Muscle of leg (tissue), 11 donors: ENCODE results near the gene ITGA11. TPM values are rescaled to one million over a fixed set of nuclear protein-coding genes. Genes with fewer than 3 reads are reported as not detected.

Source experiments
- DNase-seq: peaks from one replicate; pipeline ENCODE4 v3.0.0; 2013
- H3K27ac ChIP-seq: one replicate; pipeline ENCODE4 v1.5.1; 2013; ENCODE audit warnings: mild to moderate bottlenecking, low read length, control low read depth
- H3K27me3 ChIP-seq: one replicate; pipeline ENCODE4 v1.6.1; 2013; ENCODE audit warnings: low read length; ENCODE audit not compliant: control insufficient read depth, insufficient read depth
- H3K36me3 ChIP-seq: one replicate; pipeline ENCODE4 v1.6.1; 2013; ENCODE audit warnings: low read length; ENCODE audit not compliant: control insufficient read depth, insufficient read depth
- H3K4me1 ChIP-seq: one replicate; pipeline ENCODE4 v1.6.1; 2013; ENCODE audit warnings: low read length; ENCODE audit not compliant: control insufficient read depth, insufficient read depth
- H3K4me3 ChIP-seq: one replicate; pipeline ENCODE4 v1.5.1; 2013; ENCODE audit warnings: low read length, control low read depth
- H3K9me3 ChIP-seq: replicated peaks from 2 replicates; pipeline ENCODE4 v1.6.1; 2013; ENCODE audit warnings: low read depth, low read length; ENCODE audit not compliant: control insufficient read depth
- WGBS: methylation state at CpG from one replicate; pipeline ENCODE4 v1.1.5; 2013; ENCODE audit warnings: missing lambda C conversion rate; ENCODE audit not compliant: insufficient coverage; 5-methylcytosine and 5-hydroxymethylcytosine counted together
- polyA plus RNA-seq, 8 donors: library from polyadenylated mRNA; unstranded; fragments of 120-200 nt; gene quantifications; one replicate each; pipeline versions ENCODE4 v1.2.1 to v1.2.3, GENCODE V29; 2013; ENCODE audit warnings: inconsistent platforms in 1 of 8, low replicate concordance in 1 of 8; ENCODE audit not compliant: insufficient read length in 8 of 8, insufficient read depth in 1 of 8
- total RNA-seq: library from RNA; stranded (reverse); fragments of 120-200 nt; gene quantifications from one replicate; pipeline ENCODE4 v1.2.4, GENCODE V29; 2013

The ITGA11 gene
- total and polyA plus RNA-seq, 9 donors = 1.8 to 17.9 (median 5.5) TPM

GRCh38 chr15:68418611-68419161 is 13.3 kb downstream of the ITGA11 start:
- Histone ChIP-seq H3K36me3 (no peaks in the 10 kb centered on the region), H3K9me3 (no peaks in the 10 kb centered on the region), H3K27ac (peak overlapping the region; percentile 55), H3K4me3 (no peak overlapping the region), H3K27me3 (no peaks in the 10 kb centered on the region), H3K4me1 (peaks cover 16% of the 10 kb centered on the region)
- WGBS = 17% methylated on average over 5 of the region's 6 CpGs
- DNase-seq = peak; percentile 83

- no peaks in the 10 kb centered on the region for H3K9me3 ChIP-seq
- peak; percentile 34 for DNase-seq
- H3K27me3 ChIP-seq = no peaks in the 10 kb centered on the region
- H3K4me1 ChIP-seq = peaks cover 21% of the 10 kb centered on the region
- H3K27ac ChIP-seq = no peak overlapping the region
- no peak overlapping the region for H3K4me3 ChIP-seq
- no peaks in the 10 kb centered on the region for H3K36me3 ChIP-seq
- no CpG with 5 or more reads among the region's 2 CpGs for WGBS
These were observed 14.1 kb downstream of the ITGA11 start for GRCh38 chr15:68417897-68418296.

- H3K9me3 ChIP-seq = no peaks in the 10 kb centered on the region
- no peaks in the 10 kb centered on the region for H3K27me3 ChIP-seq
- H3K4me3 ChIP-seq = no peak overlapping the region
- no peak overlapping the region for H3K27ac ChIP-seq
- no peak for DNase-seq
- 71% methylated on average over 3 of the region's 3 CpGs for WGBS
- H3K4me1 ChIP-seq = peaks cover 21% of the 10 kb centered on the region
- no peaks in the 10 kb centered on the region for H3K36me3 ChIP-seq
These were observed 14.9 kb downstream of the ITGA11 start for GRCh38 chr15:68417051-68417450.

DNA sequence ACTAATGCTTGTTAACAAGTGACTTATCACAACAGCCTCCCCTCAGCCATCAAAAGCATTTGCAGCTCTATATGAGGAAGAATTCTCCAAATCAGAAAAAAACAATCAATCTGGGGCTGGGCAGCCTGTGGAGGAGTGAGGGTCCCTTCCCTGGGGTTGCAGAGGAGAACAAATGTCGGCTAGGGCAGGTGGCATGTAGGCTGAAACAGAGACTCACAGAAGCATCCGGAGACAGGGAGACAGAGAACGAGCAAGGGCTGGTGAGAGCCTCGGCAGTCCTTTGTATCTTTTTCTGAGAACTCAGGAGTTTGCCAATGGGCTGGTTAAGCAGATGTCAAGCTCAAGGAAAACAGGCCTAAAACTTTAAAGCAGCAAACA is 15.8 kb downstream of the ITGA11 start:
- Histone ChIP-seq H3K36me3 (no peaks in the 10 kb centered on the region), H3K27me3 (no peaks in the 10 kb centered on the region), H3K27ac (no peak overlapping the region), H3K9me3 (no peaks in the 10 kb centered on the region), H3K4me1 (peaks cover 21% of the 10 kb centered on the region), H3K4me3 (no peak overlapping the region)
- no peak for DNase-seq
- WGBS = 69% methylated on average over 4 of the region's 4 CpGs

- no peaks in the 10 kb centered on the region for H3K9me3 ChIP-seq
- no peak overlapping the region for H3K4me3 ChIP-seq
- WGBS = 71% methylated on average over 4 of the region's 6 CpGs
- no peak overlapping the region for H3K27ac ChIP-seq
- peaks cover 21% of the 10 kb centered on the region for H3K4me1 ChIP-seq
- DNase-seq = no peak
- no peaks in the 10 kb centered on the region for H3K36me3 ChIP-seq
- no peaks in the 10 kb centered on the region for H3K27me3 ChIP-seq
These were observed 16.3 kb downstream of the ITGA11 start for GRCh38 chr15:68415501-68416157.

GRCh38 chr15:68415061-68415460 is 16.9 kb downstream of the ITGA11 start:
- H3K4me1 ChIP-seq = peaks cover 21% of the 10 kb centered on the region
- H3K9me3 ChIP-seq = no peaks in the 10 kb centered on the region
- 94% methylated on average over 3 of the region's 7 CpGs for WGBS
- H3K27me3 ChIP-seq = no peaks in the 10 kb centered on the region
- H3K27ac ChIP-seq = no peak overlapping the region
- no peak for DNase-seq
- no peak overlapping the region for H3K4me3 ChIP-seq
- H3K36me3 ChIP-seq = no peaks in the 10 kb centered on the region

DNA sequence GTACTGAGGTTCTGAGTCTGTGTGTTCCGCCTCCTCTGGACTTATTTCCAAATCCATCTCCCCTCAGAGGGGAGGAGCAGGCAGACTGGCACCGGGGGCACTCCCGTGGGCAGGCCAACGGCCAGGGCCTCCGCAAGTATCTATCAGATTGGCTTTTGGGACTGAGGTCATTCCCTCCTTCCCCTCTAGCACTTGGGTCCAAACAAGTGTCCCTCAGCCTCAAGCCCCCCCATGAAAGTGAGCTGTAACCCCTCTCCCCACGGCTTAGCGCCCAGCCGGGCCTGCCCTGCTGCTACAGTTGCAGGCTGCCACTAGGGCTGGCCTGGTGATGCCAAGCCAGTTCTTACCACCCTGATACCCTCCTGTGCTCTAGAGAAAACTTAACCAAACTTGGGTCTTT is 17.4 kb downstream of the ITGA11 start:
- H3K9me3 ChIP-seq = no peaks in the 10 kb centered on the region
- no peak overlapping the region for H3K27ac ChIP-seq
- peaks cover 21% of the 10 kb centered on the region for H3K4me1 ChIP-seq
- 93% methylated on average over 4 of the region's 8 CpGs for WGBS
- peaks cover 2% of the 10 kb centered on the region for H3K27me3 ChIP-seq
- no peaks in the 10 kb centered on the region for H3K36me3 ChIP-seq
- no peak for DNase-seq
- H3K4me3 ChIP-seq = no peak overlapping the region

GRCh38 chr15:68414206-68414555 is 17.8 kb downstream of the ITGA11 start:
- peaks cover 18% of the 10 kb centered on the region for H3K4me1 ChIP-seq
- no peaks in the 10 kb centered on the region for H3K9me3 ChIP-seq
- 100% methylated on average over 2 of the region's 3 CpGs for WGBS
- H3K4me3 ChIP-seq = no peak overlapping the region
- H3K27me3 ChIP-seq = peaks cover 2% of the 10 kb centered on the region
- no peak overlapping the region for H3K27ac ChIP-seq
- no peak for DNase-seq
- H3K36me3 ChIP-seq = no peaks in the 10 kb centered on the region

DNA sequence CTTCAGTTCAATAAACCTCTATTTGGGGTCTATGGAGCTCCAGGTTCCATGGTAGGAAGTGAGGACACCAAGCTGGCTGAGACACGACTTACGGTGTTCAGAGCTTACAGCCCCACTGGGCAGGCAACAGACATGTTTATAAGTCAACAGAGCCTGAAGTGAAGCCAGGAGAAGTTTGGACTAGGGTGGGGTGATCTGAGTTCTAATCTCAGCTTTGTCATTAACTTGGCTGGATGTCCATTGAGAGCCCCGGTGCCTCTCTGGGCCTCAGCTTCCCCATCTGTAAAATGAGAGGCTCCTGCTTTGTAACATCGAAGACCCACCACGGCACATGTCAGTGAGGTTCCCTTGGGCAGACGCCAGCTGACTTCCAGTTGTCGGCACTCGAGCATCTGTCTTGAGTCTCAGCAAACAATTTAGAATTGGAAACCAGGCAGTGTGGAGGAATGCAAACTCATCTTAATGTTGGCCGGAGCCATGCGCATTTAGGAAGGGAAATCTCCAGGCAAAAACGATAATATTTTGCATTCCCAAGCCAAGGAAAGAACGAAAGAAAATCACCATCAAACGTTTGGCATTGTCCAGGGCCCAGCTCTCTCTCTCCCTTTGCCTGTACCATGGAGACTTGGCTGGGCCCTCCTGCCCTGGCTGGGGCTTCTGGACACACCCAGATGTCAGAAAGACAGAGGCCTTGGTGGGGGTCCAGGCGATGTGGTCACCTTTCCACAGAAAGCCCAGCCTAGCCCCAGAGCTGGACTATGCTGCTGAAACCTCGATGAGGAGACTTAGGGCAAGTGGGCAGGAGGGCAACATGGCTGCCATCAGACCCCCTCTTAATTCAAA is 18.4 kb downstream of the ITGA11 start:
- Histone ChIP-seq H3K36me3 (no peaks in the 10 kb centered on the region), H3K27ac (no peak overlapping the region), H3K4me3 (no peak overlapping the region), H3K4me1 (peaks cover 12% of the 10 kb centered on the region), H3K9me3 (no peaks in the 10 kb centered on the region), H3K27me3 (peaks cover 2% of the 10 kb centered on the region)
- DNase-seq = peak; percentile 85
- WGBS = 48% methylated on average over 14 of the region's 15 CpGs

DNA sequence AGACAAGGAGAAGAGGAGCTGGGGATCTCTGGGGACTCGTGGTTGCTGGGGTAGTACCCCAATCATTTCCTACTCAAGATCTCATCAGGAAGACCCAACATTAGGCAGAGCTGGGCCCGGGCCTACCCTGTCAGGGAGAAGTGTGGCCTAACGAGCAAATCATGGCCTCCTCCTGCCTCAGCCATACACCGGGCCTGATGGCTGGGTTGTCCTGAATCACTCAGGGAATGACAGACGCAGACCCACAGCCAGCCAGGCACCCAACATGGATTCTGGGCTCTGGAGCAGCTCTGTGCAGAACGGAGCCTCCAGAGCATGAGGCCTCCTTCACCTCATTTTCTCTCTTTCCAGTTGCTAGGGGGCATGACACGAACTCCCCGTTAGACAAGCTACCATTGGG is 19.7 kb downstream of the ITGA11 start:
- H3K4me3 ChIP-seq = no peak overlapping the region
- peaks cover 4% of the 10 kb centered on the region for H3K27me3 ChIP-seq
- no peak overlapping the region for H3K27ac ChIP-seq
- no peak for DNase-seq
- no peaks in the 10 kb centered on the region for H3K36me3 ChIP-seq
- no peaks in the 10 kb centered on the region for H3K9me3 ChIP-seq
- WGBS = 83% methylated on average over 5 of the region's 8 CpGs
- H3K4me1 ChIP-seq = peaks cover 11% of the 10 kb centered on the region
